Breast epithelium (tissue), 4 donors: ENCODE measurements around the gene F10. TPM values are rescaled to one million over a fixed set of nuclear protein-coding genes. Genes with fewer than 3 reads are reported as not detected.

Experiments
- DNase-seq, 2 donors: peaks; one replicate each; pipeline ENCODE4 v3.0.0-alpha.2; 2019; ENCODE audit warnings: low spot score in 2 of 2
- H3K27ac ChIP-seq, 2 donors: fragments of 200-600 bp; sonication (generic) in 1 of 2; one replicate each; pipeline ENCODE4 v1.5.1; 2016 to 2019; ENCODE audit warnings: mild to moderate bottlenecking in 1 of 2
- H3K27me3 ChIP-seq, 2 donors: fragments of 200-600 bp; sonication (generic) in 1 of 2; one replicate each; pipeline versions ENCODE4 v1.5.1 to v1.6.0; 2017 to 2019; ENCODE audit warnings: control low read depth in 1 of 2, mild to moderate bottlenecking in 1 of 2
- H3K36me3 ChIP-seq: fragments of 200-600 bp; one replicate; pipeline ENCODE4 v1.5.1; 2019
- H3K4me1 ChIP-seq, 2 donors: fragments of 200-600 bp; sonication (generic); one replicate each; pipeline ENCODE4 v1.5.1; 2016 to 2019; ENCODE audit warnings: control low read depth in 1 of 2
- H3K4me3 ChIP-seq, 3 donors: fragments of 200-600 bp; sonication (generic); 1 replicate in 2 of 3; 2 replicates in 1 of 3; pipeline ENCODE4 v1.5.1; 2016 to 2019; ENCODE audit warnings: mild to moderate bottlenecking in 3 of 3, moderate library complexity in 2 of 3
- H3K9me3 ChIP-seq, 2 donors: fragments of 200-600 bp; sonication (generic) in 1 of 2; one replicate each; pipeline ENCODE4 v1.5.1; 2016 to 2019; ENCODE audit warnings: control low read depth in 1 of 2
- CTCF ChIP-seq, 3 donors: fragments of 450-650 bp; IDR thresholded peaks; one replicate each; pipeline ENCODE4 v1.5.1; 2016 to 2017; ENCODE audit warnings: antibody characterized with exemption in 3 of 3, mild to moderate bottlenecking in 3 of 3, moderate library complexity in 3 of 3
- POLR2A ChIP-seq: fragments of 450-650 bp; IDR thresholded peaks from one replicate; pipeline ENCODE4 v1.6.1; 2016; ENCODE audit warnings: antibody characterized with exemption, mild to moderate bottlenecking, moderate library complexity
- POLR2AphosphoS5 ChIP-seq, 3 donors: sonication (generic); formaldehyde crosslinking; IDR thresholded peaks; one replicate each; pipeline ENCODE4 v1.6.1; 2017; ENCODE audit warnings: antibody characterized with exemption in 3 of 3
- intact Hi-C: fragments of 100-400 bp; cut with DNase I; formaldehyde crosslinking; loops from one replicate; pipeline ENCODE4 v1.15.1; 2023; ENCODE audit warnings: low total_unique reads
- total RNA-seq, 3 donors: library from RNA; depleted of rRNA; stranded (reverse); fragments of >200 nt; gene quantifications; one replicate each; pipeline ENCODE4 v1.1.0, GENCODE V29; 2016

Gene F10
- total RNA-seq, 3 donors from 2014 or later: 5.1 to 63.2 (median 8.2) TPM

- TF ChIP-seq POLR2A (no peak), CTCF (IDR thresholded peaks at IDR 0.05) (no peak)
- intact Hi-C loops: no loop called here
- Histone ChIP-seq H3K27ac (peak overlapping the region in 1 of 2 donors; percentile 36), H3K9me3 (no peaks in the 10 kb centered on the region), H3K27me3 (no peaks in the 10 kb centered on the region), H3K36me3 (peaks cover 6% of the 10 kb centered on the region), H3K4me1 (no peaks in the 10 kb centered on the region), H3K4me3 (no peak overlapping the region)
- DNase-seq: no peak
Measured at GRCh38 chr13:113084094-113084942, 38.3 kb upstream of the F10 start.

- H3K4me3 ChIP-seq: no peak overlapping the region
- no peak for DNase-seq
- H3K9me3 ChIP-seq: no peaks in the 10 kb centered on the region
- H3K4me1 ChIP-seq: no peaks in the 10 kb centered on the region
- TF ChIP-seq POLR2AphosphoS5 (IDR thresholded peaks at IDR 0.05) (no peak), POLR2A (no peak), CTCF (IDR thresholded peaks at IDR 0.05) (no peak)
- H3K36me3 ChIP-seq: peaks cover 6% of the 10 kb centered on the region
- no peak overlapping the region for H3K27ac ChIP-seq
- intact Hi-C loops: no loop called here
- no peaks in the 10 kb centered on the region for H3K27me3 ChIP-seq
Measured at GRCh38 chr13:113084943-113085540, 37.6 kb upstream of the F10 start.

- Histone ChIP-seq H3K9me3 (no peaks in the 10 kb centered on the region), H3K27me3 (no peaks in the 10 kb centered on the region), H3K4me3 (no peak overlapping the region), H3K4me1 (no peaks in the 10 kb centered on the region), H3K27ac (no peak overlapping the region), H3K36me3 (peaks cover 6% of the 10 kb centered on the region)
- TF ChIP-seq POLR2AphosphoS5 (IDR thresholded peaks at IDR 0.05): no peak
- TF ChIP-seq CTCF (IDR thresholded peaks at IDR 0.05): no peak
- TF ChIP-seq POLR2A: no peak
- DNase-seq: no peak
- intact Hi-C loops: no loop called here
Measured at GRCh38 chr13:113086031-113086750, 36.4 kb upstream of the F10 start.

- no peaks in the 10 kb centered on the region for H3K9me3 ChIP-seq
- no peaks in the 10 kb centered on the region for H3K27me3 ChIP-seq
- H3K27ac ChIP-seq: no peak overlapping the region
- TF ChIP-seq CTCF (IDR thresholded peaks at IDR 0.05) (no peak), POLR2AphosphoS5 (IDR thresholded peaks at IDR 0.05) (no peak), POLR2A (no peak)
- DNase-seq: no peak
- H3K4me3 ChIP-seq: no peak overlapping the region
- no peaks in the 10 kb centered on the region for H3K4me1 ChIP-seq
- H3K36me3 ChIP-seq: peaks cover 6% of the 10 kb centered on the region
- intact Hi-C loops: no loop called here
Measured at GRCh38 chr13:113086991-113087922, 35.3 kb upstream of the F10 start.
